CD4-positive, alpha-beta T cell treated with Interleukin-4 for 4 hours (primary cell): ENCODE results near the gene LRATD1.
"Not testable (repeated sequence)": the region's sequence is repeated elsewhere in the genome, so short reads cannot be mapped to it uniquely, and the experiment has no call there.

Source experiments
- DNase-seq: peaks from one replicate; pipeline ENCODE4 v3.0.0-alpha.2; 2020

Gene LRATD1

GRCh38 chr2:14632133-14632936 is at the start of gene LRATD1:
Gene LRATD1, plus strand, starts transcription at chr2:14632717. Its CDS starts 1,263 bp downstream, at chr2:14633980.
- DNase-seq, result no peak

- no peak for DNase-seq
Measured at GRCh38 chr2:14583059-14583458, 49.5 kb upstream of the LRATD1 start.

GRCh38 chr2:14583802-14584201 is 48.7 kb upstream of the LRATD1 start:
- DNase-seq, result no peak

- no peak for DNase-seq
Measured at GRCh38 chr2:14587119-14587518, 45.4 kb upstream of the LRATD1 start.

GRCh38 chr2:14601156-14601770 is 31.3 kb upstream of the LRATD1 start:
- DNase-seq, result no peak

DNA sequence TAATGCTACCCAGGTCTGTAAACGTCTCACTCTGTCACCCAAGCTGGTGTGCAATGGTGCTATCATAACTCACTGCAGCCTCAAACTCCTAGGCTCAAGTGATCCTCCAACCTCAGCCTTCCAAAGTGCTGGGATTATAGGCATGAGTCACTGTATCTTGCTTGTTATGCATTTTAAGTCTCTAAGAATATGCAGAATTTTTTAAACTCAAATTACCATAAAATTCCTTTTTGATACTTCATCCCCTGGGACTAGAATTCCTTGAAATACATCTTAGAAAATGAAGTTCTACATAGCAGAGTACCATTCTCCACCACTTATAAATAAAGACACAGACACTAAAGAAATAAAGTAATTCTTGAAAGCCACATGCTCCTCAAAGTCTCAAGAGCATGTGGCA is 30.2 kb upstream of the LRATD1 start:
- DNase-seq, result no peak

GRCh38 chr2:14603676-14604075 is 28.8 kb upstream of the LRATD1 start:
- no peak for DNase-seq

- DNase-seq, result no peak
Measured at GRCh38 chr2:14608245-14608644, 24.3 kb upstream of the LRATD1 start.

GRCh38 chr2:14614017-14614416 is 18.5 kb upstream of the LRATD1 start:
- DNase-seq, result no peak

GRCh38 chr2:14615121-14615520 is 17.4 kb upstream of the LRATD1 start:
- no peak for DNase-seq

DNA sequence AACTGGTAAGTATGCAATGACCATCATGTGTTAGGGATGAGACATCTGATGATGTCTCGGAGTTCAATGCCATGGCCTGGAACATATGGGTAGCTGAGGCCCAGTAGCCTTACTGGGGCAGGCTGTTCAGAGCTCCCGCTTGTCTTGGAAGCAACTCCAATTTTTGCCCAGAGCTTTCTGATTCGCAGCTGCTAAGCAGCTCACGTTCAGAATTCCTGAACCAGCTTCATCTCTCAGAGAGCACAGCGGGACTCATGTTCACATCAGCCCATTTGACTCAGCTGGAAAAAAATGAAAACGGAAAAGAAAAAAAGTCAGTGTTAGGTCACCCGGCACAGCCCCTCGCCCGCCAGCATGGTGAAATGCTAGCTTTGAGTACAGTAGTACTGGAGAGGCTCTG is 16.8 kb upstream of the LRATD1 start:
- DNase-seq, result no peak

GRCh38 chr2:14616342-14616741 is 16.2 kb upstream of the LRATD1 start:
- no peak for DNase-seq

- no peak for DNase-seq
Measured at GRCh38 chr2:14616950-14617349, 15.6 kb upstream of the LRATD1 start.

GRCh38 chr2:14619441-14619840 is 13.1 kb upstream of the LRATD1 start:
- DNase-seq, result no peak

GRCh38 chr2:14621114-14621513 is 11.4 kb upstream of the LRATD1 start:
- no peak for DNase-seq

DNA sequence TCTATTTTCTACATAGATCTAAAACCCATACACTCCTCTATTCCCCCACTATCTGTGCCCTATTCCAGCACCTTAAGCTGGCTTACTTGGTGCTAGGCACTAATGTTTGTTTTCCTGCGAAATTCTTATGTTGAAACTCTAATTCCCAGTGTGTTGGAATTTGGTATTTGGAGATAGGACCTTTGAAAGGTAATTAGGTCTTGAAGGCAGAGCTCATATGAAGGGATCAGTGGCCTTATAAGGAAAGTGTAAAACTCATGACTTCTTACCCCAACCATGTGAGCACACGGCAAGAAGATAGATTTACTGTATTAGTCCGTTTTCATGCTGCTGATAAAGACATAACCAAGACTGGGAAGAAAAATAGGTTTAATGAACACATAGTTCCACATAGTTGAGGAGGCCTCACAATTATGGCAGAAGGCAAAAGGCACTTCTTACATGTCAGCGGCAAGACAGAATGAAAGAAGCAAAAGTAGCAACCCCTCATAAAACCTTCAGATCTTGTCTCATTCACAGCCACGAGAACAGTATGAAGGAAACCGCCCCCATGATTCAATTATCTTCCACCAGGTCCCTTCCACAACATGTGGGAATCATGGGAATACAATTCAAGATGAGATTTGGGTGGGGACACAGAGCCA is 10.5 kb upstream of the LRATD1 start:
- DNase-seq, result no peak

DNA sequence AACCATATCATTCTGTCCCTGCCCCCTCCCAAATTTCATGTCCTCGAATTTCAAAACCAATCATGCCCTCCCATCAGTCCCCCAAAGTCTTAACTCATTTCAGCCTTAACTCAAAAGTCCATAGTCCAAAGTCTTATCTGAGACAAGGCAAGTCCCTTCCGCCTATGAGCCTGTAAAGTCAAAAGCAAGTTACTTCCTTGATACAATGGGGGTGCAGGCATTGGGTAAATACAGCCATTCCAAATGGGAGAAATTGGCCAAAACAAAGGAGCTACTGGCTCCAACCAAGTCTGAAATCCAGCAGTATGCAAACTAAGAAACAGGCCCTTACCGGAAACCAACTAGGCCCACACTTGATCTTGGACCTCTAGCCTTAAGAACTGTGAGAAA is 10.0 kb upstream of the LRATD1 start:
- DNase-seq, result not testable (repeated sequence)

DNA sequence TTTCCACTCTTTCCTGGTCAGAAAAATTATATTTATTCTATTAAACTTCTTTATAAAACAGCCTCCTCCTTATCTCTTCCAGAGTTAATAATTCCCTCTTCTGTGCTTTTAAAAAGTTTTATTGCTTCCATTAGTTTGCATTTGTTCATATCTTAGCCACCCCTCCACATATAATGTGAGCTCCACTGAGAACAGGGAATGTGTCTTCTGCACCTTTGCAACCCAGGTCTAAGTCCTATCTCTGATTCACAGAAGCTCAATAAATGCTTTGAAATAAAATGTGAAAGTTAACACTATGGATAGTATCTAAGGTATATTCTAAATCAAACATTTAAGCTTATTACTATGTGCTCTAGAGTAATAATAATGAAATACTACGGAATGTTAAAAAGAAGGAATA is 9.3 kb upstream of the LRATD1 start:
- no peak for DNase-seq

DNA sequence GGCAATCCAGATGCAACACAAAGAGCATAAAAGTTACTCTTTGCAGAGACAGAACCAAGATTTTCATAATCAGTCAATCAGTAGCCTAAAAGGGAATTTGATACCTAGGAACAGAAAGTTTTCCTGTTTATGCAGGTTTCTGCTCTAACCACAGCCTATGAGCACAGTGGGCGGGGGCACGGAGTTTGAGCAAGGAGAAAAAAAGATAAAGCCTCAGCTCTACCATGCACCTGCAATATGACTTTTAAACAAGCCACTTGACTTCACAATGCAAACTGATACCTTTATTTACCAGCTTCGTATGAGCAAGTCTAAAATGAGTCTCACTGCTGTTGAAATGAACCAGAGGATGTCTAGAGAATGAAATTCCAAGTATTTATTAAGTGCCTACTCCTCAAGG is 5.6 kb upstream of the LRATD1 start:
- DNase-seq, result no peak

DNA sequence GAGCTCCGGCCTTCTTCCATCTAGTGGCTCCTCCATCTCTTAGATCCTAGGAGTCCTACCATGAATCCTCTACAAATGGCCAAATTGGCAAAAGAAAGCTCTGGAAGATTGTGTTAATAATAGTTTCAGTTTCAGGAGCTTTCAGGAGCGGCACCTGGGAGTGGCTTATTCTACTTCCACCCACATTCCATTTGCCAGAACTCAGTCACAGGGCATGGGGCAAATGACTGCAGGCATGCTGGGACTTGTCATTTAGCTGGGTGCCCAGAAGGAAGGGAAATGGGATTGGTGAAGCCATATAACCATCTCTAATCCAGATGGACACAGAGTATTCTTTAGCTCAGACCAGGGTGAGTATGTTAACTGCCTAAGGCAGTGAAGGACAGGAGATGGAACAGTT is 3.6 kb upstream of the LRATD1 start:
- no peak for DNase-seq

DNA sequence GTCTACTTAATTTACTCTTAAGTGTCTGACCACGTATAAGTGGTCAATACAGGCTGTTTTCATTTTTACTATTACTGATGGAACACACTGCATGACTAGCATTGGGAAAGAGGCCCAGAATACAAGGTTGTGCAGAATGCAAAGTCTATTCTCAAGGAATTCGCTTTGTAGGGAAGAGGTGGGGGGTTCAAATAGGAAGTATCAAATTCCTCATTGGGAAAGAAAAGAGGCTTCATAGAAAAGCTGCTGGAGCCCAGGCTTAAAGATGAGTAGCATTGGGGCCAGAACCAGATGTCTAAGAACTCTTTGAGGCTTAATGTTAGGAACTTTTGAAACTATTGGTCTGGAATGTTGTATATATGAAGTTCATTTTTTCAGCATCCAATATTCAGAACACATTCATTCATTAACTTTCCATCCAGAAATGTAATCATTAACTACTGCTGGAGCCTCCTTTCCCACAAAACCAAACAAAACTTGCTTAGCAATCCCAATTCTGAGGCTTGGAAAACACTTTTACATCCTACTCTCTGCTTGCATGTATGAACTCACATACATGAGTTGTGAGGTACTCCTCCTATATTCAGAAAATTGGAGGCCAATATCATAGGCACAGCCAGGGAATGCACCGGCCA is 994 bp upstream of the LRATD1 start:
- no peak for DNase-seq

- no peak for DNase-seq
Measured at GRCh38 chr2:14633061-14633460, 544 bp downstream of the LRATD1 start.

DNA sequence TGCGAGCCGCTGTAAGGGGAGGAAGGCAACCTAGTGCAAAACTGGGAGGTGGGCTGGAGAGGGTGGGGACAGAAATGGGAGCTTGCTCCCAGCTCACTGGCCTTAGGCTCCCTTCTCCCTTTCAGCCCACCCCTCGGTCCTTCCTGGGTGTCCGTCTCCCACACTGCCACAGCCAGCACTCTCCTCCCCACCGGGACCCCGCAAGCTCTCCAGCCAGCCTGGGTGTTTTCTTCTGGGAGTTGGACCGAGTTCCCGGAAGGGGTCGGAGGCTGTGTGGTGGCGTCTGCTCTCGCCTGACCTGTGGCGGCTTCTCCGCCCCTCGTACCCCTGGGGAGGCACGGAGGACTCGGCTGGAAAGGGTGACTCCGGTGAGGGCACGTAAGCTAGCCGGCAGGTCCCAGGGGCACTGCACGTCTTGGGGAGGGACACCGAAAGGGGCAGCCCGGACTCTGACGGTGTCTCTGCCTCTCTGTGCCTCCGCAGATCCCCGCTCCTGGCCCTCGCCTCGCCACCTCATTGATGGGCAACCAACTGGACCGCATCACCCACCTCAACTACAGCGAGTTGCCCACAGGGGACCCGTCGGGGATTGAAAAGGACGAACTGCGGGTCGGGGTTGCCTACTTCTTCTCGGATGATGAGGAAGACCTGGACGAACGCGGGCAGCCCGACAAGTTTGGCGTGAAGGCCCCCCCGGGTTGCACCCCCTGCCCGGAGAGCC is 1.1 kb downstream of the LRATD1 start:
- no peak for DNase-seq
